ENCODE results near the gene MAP4K1.
"Not testable (repeated sequence)": the region's sequence is repeated elsewhere in the genome, so short reads cannot be mapped to it uniquely, and the experiment has no call there.

MAP4K1 gene

DNA sequence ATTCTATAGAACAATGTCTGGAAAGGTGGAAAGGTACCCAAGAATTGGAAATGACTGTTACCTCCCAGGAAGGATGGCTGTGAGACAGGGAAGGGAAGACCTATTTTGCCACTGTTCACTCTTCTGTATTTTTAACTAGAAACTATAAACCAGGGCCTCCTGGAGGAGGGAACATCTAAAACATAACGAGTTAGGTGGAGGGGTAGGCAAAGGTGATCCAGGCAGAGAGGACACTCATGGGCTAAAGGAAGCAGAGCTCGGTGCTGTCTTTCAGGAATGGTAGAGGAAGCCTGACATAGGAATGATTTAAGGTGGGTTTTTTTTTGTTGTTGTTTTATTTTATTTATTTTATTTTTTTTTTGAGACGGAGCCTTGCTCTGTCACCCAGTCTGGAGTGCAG, 7.1 kb upstream of the MAP4K1 start:
- no peak for DNase-seq (ENCODE audit: low read depth)

DNA sequence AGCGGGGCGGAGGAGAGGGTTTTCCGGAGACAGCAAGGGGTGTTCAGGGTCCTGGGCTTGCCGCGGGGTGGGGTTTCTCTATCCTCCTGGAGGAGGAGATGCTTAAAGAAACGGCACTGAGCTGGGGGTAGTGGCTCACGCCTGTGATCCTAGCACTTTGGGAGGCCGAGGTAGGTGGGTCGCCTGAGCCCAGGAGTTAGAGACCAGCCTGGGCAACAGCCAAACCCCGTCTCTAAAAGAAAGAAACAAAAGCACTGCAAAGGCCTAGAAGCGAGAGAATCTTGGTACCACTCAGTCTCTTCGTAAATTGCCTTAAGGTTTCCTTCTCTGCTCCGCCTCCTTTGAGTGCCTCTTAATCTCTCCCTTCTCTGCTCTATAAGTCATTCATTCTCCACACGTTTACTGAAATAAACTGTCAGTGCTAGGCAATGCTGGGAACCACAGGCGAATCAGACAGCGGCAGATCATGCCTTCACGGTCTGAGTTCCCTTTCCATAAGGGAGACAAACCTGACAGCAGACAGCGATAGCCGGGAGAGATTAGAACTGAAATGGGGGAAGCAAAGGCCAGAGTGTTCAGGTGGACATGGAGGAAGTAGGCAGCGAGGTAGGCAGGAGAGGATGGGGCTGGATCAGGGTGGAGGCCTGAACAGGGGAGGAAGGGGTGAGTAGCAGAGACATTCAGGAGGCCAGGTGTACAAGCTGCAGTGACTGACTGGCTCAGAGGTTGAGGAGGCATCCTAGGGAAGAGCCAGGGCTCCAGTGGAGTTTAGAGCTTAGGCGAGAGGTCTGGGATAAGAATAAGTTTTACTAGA, 1.8 kb upstream of the MAP4K1 start:
- no peak for DNase-seq (ENCODE audit: low read depth)

DNA sequence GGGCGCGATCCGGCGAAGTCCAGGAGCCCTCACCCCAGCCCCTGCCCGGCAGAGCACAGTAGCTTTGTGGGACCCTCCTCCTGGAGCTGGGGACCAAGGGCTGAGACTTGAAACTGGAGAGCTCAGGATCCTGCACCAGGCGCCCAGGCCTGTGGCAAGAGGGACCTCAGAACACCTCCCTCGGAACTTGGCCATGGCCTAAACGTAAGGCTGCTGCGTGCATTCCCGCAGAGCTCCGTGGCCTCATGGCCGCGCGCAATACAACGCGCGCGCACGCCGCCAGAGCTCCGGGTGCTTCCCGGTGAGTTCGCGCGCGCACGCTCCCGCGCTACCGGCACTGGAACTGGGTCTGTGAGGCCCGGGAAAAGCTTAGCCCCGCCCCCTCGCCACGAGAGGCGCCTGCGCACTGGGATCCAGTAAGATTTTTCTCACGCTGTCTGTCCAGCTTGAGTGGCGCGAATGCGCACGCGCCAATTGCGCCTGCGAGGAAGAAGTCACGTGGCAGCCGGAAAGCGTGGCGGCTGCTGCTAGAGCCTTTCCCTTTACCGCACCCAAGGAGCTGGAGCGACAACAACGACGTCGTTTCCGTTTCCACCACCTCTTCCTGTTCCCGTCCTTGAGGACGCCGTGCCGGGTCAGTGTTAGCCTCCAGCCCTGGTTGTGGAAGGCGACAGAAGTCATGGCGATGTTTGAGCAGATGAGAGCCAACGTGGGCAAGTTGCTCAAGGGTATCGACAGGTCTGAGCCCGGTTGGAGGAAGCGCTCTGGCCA, 1.0 kb upstream of the MAP4K1 start, which contains the start of gene EIF3K:
Gene EIF3K, plus strand, starts transcription at position 599 of the 771 bp plus-strand sequence. Its CDS starts 81 bp downstream, at position 680.
- peak; percentile 97 for DNase-seq (ENCODE audit: low read depth)

DNA sequence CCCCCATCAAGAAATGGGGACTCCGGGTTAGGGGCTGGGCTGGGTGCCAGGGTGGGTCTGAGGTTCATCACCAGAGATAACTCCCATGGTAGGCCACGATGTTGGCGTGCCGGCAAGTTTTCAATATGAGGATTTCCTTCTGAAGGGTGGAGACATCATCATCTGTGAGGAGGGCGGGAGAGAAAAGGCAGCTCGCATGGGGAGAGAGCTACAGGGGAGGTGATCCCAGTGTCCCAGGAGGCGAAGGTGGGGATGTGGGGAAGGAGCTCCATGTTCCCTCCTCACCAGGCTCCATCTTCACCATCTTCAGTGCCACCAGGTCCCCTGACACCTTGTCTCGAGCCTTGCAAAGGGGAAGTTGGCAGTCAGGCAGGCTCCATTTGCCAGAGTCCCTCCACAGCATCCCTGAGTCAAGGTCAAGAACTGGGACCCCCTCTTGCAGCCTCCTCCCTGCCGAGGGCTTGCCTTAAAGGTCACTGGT, 430 bp downstream of the MAP4K1 start:
- no peak for DNase-seq (ENCODE audit: low read depth)

DNA sequence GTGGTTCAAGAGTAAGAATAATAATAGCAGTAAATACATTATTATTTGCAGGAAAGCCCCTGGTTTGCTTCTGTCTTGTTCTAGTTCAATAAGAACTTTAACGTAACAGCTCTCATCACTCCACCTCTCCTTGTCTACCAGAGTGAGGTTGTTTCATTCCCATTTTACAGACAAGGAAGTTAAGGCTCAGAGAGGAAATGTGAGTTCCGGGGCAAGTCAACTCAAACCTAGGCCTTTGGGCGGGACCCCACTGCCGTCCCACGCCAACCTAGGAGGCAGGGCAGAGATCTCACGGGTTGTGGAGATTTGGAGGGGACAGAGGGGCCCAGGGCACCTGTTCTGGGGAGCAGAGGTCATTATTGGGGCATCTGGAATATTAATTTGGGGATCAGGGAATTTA, 1.5 kb downstream of the MAP4K1 start:
- no peak for DNase-seq (ENCODE audit: low read depth)

DNA sequence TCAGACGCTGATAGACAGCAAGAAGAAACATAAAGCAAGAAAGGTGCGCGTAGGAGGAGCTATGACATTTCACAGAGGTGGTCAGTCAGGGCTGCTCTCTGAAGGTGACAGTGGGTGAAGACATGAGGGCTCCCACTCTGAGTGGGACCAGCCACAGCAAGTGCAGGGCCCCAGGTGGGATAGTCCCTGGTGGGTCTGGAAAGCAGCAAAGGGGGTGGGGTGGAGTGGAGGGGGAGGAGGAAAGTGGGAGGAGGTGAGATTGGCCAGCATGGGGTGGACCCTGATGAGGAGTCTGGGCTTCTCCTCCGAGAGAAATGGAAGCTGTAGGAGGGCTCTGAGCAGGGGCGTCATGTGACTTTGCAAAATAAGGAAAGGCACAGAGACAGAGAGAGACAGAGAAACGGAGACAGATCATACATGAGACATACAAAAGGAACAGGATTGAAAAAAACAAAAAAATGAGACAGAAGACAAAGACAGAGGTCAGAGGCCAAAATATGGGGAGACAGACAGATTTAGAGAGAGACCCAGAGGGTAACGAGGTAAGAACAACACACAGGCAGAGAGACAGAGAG, 2.7 kb downstream of the MAP4K1 start:
- DNase-seq (ENCODE audit: low read depth), result no peak

DNA sequence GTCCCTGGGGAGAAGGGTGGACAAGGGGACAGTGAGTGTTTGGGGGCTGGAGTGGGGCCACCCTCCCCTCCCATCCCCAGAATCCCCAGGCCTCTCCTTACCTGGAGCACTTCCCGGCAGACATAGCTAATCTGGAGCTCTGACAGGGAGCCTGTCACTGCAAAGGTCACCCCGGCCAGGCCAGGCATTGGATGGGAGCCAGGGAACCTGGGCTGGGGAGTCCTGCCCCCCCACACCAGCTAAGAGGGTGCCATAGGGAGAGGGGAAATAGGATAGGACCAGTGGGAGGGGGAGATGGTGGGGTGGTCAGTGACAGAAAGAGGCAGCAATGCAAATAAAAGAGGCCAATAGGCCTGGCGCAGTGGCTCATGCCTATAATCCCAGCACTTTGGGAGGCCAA, 3.5 kb downstream of the MAP4K1 start:
- no peak for DNase-seq (ENCODE audit: low read depth)

DNA sequence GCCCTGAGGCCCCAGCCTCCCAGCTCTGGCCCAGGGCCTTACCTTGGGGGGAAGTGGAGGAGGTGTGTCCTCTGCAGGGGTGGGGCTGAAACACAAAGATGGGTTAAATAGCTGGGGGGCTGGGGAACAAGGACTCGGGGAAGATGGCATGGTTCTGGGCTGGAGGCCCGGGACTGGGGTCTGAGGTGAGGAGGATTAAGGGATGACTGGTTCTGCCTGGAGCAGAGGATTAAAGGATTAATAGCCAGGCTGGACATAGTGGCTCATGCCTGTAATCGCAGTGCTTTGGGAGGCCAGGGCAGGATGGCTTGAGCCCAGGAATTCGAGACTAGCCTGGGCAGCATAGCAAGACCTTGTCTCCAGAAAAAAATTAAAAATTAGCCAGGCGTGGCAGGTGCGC, 11.6 kb downstream of the MAP4K1 start:
- no peak for DNase-seq (ENCODE audit: low read depth)

DNA sequence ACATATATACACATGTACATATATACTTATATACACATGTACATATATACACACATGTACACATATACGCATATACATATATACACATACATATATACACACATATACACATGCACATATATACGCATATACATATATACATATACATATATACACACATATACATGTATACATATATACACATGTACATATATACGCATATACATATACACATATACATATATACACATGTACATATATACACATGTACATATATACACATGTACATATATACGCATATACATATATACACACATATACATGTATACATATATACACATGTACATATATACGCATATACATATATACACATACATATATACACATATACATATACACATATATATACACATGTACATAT, 14.9 kb downstream of the MAP4K1 start:
- DNase-seq (ENCODE audit: low read depth), result not testable (repeated sequence)

DNA sequence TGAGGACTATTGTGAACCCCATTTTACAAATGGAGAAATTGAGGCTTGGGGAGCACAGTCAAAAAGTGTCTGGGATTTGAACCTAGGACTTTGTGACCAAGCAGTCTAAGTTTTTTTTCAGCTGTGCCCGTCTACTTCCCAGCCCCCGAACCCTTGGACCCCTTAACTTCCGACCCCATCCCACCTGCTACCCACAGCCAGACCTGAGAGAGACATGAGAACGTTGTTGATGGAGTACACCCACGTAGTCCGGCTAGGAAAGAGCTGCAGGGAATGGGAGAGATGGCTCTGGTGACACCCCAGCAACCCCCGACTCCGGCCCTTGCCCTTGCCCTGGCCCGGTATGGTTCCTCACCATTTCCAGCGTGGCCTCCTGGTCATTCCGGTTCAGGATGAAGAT, 18.0 kb downstream of the MAP4K1 start:
- no peak for DNase-seq (ENCODE audit: low read depth)

DNA sequence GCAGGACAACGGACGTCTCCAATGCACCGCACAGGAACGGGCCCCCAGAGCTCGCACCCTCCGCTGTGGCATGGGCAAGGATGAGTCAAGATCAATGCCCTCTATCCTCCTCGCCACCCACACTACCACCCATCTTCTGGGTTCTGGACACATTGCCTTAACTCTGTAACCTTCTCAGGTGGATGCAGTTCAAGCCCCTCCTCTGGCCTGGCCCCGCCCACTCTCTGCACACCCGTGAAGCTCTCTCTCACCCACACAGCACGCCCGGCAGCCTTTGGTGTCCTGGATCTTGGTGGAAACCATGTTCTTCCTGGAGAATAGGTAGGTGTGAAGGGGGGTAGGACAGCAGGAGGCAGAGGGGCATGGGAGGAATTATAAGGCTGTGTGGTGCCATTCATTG, 20.7 kb downstream of the MAP4K1 start:
- no peak for DNase-seq (ENCODE audit: low read depth)

DNA sequence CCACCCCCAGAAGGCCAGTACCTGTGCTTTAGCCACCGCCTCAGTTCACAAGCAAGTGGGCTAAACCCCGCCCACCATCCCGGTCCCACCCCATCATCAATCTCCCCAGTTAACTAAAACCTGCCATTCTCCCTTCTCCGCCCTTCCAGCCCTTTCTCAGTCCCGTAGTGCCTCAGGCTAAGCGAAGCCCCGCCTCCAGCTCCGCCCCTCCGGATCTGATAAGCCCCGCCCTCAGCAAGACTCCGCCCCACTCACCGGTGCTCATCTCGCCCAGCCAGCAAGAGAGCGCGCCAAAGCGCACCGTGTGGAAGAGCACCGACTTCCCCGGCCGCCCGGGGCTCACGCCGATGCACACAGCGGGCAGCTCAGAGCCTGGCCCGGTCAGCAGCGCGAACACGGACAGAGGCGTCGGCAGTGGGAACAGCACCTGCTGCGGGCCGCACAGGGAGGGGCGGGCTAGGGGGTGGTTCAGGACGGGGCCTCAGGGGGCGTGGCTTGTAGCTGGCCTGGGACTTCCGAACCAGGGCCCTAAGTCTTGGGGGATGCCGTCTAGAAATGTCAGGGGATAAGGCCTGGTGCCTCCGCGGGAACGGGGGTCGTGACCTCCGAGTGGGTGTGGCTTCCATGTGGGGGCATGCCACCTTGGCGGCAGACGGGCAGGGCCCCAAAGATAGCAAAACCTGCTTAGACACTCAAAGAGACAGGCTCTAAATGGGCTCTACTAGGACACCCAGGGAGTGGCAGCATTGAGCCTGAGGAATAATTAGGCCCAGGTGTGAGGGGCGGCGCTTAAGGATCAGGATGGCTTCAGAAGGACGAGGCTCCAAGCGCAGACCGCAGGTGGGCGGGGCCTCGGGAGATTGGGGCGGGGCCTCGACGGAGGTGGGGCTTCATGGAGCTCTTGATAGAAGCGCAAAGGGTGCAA, 21.4 kb downstream of the MAP4K1 start:
- DNase-seq (ENCODE audit: low read depth), result no peak

DNA sequence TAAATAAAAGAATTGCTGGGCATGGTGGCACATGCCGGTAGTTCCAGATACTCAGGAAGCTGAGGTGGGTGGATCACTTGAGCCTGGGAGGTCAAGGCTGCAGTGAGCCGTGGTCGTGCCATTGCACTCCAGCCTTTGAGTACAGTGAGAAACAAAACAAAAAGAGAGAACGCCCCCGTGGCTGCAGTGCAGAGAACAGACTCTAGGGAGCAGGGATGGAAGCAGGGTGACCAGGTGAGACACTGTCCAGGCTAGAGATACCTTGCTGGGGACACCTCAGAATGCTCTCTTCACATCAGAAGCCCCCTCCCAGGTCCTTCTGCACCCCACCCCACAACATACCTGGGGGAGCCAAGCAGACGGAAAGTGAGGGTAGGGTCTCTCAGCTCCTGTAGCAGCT, 24.8 kb downstream of the MAP4K1 start:
- no peak for DNase-seq (ENCODE audit: low read depth)

DNA sequence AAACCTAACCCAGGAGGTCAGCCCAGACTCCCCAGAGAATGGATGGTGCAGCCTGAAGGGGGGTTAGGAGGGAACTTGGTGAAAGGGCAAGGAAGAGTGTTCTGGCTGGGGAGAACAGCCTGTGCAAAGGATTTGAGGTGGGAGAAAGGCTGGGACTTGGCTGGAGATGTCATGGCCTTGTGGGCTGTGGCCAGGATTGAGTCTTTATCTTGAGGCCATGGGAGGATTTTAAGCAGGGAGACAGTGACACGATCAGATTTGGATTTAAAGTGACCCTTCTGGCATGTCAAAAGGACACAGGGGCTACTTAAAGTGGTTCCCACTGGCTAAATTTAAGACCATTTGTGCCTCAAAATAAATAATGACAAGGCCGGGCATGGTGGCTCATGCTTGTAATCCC, 29.7 kb downstream of the MAP4K1 start:
- DNase-seq (ENCODE audit: low read depth), result no peak

DNA sequence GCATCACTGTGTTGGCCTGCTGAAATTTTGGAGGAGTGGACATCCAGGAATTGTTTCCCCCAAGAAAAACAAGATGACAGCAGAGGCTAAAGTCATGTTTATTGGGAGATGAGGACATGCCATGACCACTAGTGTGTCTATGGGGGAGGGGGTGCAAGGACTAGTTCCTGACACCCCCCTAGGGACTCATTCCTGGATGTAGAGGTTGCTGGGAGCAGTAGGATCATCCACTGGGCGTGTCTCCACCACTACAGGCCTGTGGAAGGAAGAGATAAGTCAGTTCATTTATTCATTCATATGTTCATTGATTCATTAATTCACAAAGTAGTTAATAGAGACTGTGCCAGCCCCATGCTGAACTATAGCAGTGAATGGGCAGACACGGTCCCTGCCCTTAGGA, 30.2 kb downstream of the MAP4K1 start:
- DNase-seq (ENCODE audit: low read depth), result no peak

DNA sequence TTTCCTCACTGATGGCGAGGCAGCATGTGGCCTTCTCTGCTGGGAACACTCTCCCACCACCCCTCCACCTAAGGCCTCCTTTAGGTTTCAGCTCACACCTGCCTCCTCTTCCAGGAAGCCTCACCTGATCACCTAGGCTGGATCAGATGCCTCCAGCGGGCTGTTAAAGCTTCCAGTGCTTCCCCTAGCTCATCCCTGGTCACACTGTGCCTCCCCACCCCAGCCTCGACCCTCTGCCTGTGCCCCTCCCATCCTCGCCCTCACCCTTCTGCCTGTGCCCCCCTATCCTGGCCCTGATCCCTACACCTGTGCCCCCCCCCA, 33.8 kb downstream of the MAP4K1 start:
- no peak for DNase-seq (ENCODE audit: low read depth)

DNA sequence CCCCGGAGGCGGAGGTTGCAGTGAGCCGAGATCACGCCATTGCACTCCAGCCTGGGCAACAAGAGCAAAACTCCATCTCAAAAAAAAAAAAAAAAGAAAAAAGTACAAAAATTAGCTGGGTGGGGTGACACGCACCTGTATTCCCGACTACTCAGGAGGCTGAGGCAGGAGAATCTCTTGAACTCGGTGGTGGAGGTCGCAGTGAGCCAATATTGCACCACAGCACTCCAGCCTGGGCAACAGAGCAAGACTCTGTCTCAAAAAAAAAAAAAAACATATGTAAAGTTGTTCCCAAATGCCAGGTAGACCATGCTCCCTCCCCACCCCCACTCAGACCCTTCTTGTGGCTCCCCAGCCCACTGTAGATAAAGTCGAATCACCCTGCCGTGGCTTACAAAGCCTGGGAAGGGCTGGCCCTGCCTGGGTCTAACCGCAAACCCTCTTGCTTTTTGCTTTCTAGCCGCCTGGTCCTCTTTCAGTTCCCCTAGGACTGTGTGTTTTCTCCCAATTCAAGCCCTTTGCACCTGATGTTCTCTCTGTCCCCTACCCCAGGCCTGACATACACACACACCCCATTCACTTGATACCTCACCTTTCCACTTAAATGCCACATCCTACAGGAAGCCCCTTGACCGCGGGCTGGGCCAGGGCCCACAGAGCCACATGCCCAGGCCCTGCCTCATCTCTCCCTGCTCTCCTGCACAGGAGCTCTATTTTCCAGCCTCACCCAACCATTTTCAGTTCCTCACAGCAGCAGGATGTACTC, 34.4 kb downstream of the MAP4K1 start:
- no peak for DNase-seq (ENCODE audit: low read depth)

DNA sequence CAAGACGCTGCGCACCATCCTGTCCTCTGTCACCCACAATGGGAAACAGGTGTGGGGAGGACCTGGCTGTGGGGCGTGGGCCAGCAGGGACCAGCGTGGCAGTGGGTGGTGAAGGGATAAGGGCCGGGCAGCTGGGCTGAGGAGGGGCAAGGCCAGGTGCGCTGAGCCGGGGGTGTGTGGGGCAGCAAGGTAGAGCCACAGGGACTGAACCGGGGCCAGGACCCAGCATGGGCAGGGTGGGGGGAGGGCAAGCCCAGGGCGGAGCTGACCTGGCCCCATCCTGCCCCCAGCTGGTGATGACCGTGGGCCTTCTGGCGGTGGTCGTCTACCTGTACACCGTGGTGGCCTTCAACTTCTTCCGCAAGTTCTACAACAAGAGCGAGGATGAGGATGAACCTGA, 37.7 kb downstream of the MAP4K1 start:
- DNase-seq (ENCODE audit: low read depth), result no peak

DNA sequence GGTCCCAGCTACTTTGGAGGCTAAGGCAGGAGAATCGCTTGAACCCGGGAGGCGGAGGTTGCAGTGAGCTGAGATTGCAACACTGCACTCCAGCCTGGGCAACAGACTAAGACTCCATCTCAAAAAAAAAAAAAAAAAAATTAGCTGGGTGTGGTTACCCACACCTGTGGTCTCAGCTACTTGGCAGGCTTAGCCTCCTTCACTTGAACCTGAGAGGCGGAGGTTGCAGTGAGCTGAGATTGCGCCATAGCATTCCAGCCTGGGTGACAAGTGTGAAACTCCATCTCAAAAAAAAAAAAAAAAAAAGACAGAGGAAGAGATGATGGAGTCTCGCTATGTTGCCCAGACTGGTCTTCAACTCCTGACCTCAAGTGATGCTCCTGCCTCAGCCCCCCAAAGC, 38.4 kb downstream of the MAP4K1 start:
- DNase-seq (ENCODE audit: low read depth), result not testable (repeated sequence)

DNA sequence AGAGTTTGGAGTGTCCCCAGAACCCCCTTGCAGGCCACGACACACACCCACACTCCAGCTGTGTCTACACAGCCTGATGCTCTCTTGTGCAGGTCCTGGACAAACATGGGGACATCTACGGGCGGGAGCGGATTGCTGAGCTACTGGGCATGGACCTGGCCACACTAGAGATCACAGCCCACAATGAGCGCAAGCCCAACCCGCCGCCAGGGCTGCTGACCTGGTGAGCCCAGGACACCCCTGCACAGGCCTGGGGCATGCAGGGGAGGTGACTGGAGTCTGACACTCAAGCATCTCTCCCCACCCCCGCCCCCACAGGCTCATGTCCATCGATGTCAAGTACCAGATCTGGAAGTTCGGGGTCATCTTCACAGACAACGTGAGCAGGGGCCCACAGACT, 39.9 kb downstream of the MAP4K1 start:
- DNase-seq (ENCODE audit: low read depth), result no peak

DNA sequence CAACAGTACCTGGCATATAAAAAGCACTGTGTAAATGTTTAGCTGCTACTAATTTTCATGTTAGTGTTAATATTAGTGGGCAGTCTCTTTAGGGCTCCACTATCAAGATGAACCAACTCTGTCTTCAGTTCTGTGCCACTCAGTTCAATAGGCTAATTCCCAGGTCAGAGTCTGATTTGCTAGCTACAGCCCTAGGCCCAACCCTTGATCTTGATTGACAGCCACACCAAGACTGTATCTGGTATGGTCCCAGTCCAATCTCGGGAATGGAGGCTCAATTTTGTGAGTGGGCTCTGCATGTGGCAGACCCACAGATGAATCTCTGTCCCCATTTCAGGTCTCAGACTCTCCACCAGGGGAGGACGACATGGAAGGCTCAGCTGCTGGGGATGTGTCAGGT, 46.1 kb downstream of the MAP4K1 start:
- DNase-seq (ENCODE audit: low read depth), result no peak
